GM21526 (cell line): Measurements from ENCODE around the gene EFCAB8.
"Not testable (repeated sequence)": the region's sequence is repeated elsewhere in the genome, so short reads cannot be mapped to it uniquely, and the experiment has no call there.

Experiments
- ATAC-seq: cut with Tn5 transposase; IDR thresholded peaks from one replicate; pipeline ENCODE4 v1.9.1; 2021; ENCODE audit warnings: moderate library complexity; ENCODE audit not compliant: unreplicated experiment, low FRiP score

EFCAB8 gene

DNA sequence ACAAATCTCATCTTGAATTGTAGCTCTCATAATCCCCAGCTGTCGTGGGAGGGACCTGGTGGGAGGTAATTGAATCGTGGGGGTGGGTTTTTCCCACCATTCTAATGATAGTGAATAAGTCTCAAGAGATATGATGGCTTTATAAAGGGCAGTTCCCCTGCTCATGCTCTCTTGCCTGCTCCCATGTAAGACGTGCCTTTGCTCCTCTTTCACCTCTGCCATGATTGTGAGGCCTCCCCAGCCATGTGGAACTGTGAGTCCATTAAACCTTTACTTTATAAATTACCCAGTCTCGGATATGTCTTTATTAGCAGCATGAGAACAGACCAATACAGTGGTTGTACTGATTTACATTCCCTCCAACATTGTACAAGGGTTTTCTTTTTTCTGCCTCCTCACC is 75.9 kb downstream of the EFCAB8 start:
- no peak for ATAC-seq

DNA sequence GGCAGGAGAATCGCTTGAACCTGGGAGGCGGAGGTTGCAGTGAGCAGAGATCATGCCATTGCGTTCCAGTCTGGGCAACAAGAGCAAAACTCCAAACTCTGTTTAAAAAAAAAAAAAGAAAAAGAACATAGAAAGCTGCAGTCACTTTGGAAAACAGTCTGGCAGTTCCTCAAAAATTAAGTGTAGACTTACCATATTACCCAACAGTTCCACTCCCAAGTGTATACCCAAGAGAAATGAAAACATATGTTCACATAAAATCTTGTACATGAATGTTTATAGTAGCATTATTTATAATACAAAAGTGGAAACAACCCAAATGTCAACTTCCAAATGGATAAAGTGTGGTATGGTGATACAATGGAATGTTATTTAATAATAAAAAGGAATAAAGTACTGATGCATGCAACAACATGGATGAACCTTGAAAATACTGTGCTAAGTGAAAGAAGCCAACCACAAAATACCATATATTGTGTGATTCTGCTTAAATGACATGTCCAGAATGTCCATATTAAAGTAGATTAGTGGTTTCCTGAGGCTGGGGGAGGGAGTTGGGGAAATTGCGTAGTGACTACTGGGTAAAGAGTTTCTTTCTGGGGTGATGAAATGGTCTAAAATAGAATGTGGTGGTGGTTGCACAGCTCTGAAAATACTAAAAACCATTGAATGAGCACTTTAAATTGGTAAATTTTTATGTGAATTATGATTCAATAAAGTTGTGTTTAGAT is 82.6 kb downstream of the EFCAB8 start:
- no peak for ATAC-seq

- no peak for ATAC-seq
Observed at GRCh38 chr20:32943490-32944052, 84.8 kb downstream of the EFCAB8 start.

DNA sequence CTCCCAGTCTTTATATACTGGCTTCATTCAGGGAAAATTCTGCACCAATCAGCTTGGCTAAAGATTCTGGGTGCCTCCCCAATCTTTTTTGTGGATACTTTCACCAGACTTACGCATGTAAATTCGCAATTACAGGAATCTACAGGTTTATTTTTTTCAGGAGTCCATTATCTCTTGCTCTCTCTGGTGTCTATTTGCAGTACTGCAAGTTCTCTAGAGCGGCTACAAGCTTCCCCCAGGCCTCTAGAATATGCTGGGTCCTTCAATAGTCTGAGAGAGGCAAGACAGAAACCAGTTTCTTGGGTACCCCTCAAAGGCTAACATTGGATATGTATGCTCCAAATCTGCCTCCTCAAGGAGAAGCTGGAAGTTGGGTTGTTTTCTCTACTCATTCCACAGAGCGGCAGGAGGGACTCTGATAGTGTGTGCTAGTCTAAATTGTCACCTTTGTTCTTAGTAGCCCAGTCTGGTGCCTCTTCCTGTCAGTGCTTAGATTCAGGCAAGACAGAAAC is 87.0 kb downstream of the EFCAB8 start:
- ATAC-seq: no peak

GRCh38 chr20:32946629-32947028 is 87.9 kb downstream of the EFCAB8 start:
- ATAC-seq: no peak

GRCh38 chr20:32950539-32950938 is 91.8 kb downstream of the EFCAB8 start:
- not testable (repeated sequence) for ATAC-seq

GRCh38 chr20:32957459-32957858 is 98.7 kb downstream of the EFCAB8 start:
- ATAC-seq: no peak

GRCh38 chr20:32958574-32958973 is 99.9 kb downstream of the EFCAB8 start:
- no peak for ATAC-seq

GRCh38 chr20:32959351-32960221 is 100.9 kb downstream of the EFCAB8 start:
- no peak for ATAC-seq

DNA sequence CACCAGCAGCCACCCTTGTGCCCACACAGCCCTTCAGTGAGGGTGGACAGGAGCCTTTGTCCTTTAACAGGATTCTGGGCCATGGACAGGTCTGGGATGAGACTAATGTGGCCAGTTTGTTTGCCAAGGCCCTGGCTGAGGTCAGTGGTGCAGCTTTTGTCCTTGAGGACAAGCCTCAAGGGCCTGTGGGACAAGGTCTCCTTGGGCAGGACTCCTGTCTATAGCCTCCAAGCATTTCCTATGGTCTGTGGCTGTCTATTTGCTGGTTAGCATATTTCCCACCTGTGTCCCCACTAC is 101.4 kb downstream of the EFCAB8 start:
- ATAC-seq: no peak

- no peak for ATAC-seq
Observed at GRCh38 chr20:32960849-32961731, 102.4 kb downstream of the EFCAB8 start.

GRCh38 chr20:32962053-32962452 is 103.3 kb downstream of the EFCAB8 start:
- ATAC-seq: no peak

GRCh38 chr20:32962646-32963045 is 103.9 kb downstream of the EFCAB8 start:
- ATAC-seq: not testable (repeated sequence)

- ATAC-seq: no peak
Observed at GRCh38 chr20:32963176-32963575, 104.5 kb downstream of the EFCAB8 start.

- ATAC-seq: no peak
Observed at GRCh38 chr20:32964575-32964974, 105.9 kb downstream of the EFCAB8 start.

GRCh38 chr20:32965115-32965514 is 106.4 kb downstream of the EFCAB8 start:
- ATAC-seq: no peak

DNA sequence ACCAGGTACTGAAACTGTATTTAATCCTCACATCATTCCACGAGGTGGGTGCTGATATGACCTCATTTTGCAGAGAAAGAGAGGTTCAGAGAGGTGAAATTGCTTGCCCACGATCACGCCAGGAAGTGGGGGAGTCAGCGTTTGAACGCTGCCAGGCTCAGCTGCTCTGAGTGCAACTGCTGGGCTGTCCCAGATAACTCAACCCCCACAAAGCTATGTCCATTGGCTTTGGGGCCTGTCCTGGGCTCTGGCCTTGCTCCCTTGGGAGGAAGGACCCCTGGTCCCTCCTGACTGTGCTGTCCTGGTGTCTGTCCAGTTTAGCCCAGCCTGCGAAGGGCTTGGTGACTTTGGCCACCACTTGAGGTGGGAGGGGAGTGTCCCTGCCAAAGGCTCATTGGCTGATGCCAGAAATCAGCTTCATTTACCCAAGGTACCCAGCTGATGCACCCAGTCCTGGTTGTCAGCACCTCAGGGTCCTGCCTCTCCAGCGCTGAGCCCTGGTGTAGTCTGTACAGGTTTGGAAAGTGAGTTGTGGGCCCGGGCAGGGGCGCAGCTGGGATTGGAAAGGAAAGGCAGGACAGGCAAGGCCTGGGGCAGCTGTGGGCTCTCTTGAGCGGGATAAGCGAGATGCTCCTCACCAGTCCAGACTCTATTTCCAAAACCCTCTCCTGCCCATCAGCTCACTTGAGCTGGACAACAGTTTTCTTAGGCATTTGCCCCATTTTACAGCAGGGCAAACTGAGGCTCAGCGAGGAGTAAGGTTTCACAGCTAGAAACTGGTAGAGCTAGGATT is 107.1 kb downstream of the EFCAB8 start:
- no peak for ATAC-seq

GRCh38 chr20:32966382-32966781 is 107.7 kb downstream of the EFCAB8 start:
- ATAC-seq: no peak

- no peak for ATAC-seq
Observed at GRCh38 chr20:32966881-32967781, 108.4 kb downstream of the EFCAB8 start.
